GM12891 (cell line): ENCODE data around the gene IQGAP2.

Source experiments
- PAX5 ChIP-seq: IDR thresholded peaks from 2 replicates; pipeline ENCODE4 v1.6.1; 2011; ENCODE audit warnings: low read length, moderate library complexity, mild to moderate bottlenecking; ENCODE audit not compliant: insufficient read depth, severe bottlenecking
- POLR2A ChIP-seq: IDR thresholded peaks from 2 replicates; pipeline ENCODE4 v1.6.1; 2011; ENCODE audit warnings: low read depth, low read length, control low read depth
- POLR2AphosphoS5 ChIP-seq: IDR thresholded peaks from 2 replicates; pipeline ENCODE4 v1.6.1; 2011; ENCODE audit warnings: low read depth, low read length, control low read depth
- POU2F2 ChIP-seq: IDR thresholded peaks from 2 replicates; pipeline ENCODE4 v1.6.1; 2011; ENCODE audit warnings: low read depth, mild to moderate bottlenecking, control low read depth, low read length, moderate library complexity
- SPI1 ChIP-seq: IDR thresholded peaks from 2 replicates; pipeline ENCODE4 v1.6.1; 2011; ENCODE audit warnings: low read depth, low read length, control low read depth
- TAF1 ChIP-seq: IDR thresholded peaks from 2 replicates; pipeline ENCODE4 v1.6.1; 2011; ENCODE audit warnings: low read depth, low read length, control low read depth

DNA sequence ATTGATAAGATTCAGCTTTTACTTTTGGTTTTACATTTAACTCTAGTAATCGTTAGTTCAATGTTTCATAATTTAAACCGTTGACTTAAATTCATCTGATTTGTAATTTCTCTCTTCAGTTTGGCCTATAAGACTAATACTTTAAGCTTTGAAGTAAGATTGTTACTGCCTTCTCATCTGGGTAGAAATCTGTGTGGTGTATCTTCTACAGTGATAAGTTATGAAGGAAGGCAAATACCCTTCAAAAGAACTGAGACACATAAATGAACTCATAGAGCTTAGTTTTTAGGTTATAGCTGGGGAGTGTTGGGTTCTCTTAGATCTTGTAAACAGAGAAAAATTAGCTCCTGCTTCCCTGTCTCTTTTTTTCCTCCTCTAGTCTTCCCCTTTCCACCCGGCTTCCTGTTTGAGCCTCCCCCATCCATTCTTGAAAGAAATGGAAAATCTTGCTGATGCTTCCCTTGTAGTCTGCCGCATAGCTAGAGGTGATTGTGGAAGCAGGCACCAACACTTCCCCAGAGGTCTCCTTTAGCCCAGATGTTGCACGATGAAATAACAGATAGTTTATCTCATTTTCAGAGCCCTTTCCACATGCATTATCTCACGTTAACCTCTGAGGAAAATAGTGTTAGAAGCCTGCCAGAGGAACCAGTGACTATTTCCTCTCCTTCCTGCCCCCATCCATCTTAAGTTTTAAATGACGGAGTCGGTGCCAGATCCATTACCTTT, 222.2 kb downstream of the IQGAP2 start:
- no peak for TF ChIP-seq TAF1
- TF ChIP-seq POLR2A = no peak
- no peak for TF ChIP-seq POLR2AphosphoS5
- no peak for TF ChIP-seq PAX5
- TF ChIP-seq POU2F2 = no peak
- TF ChIP-seq SPI1 = no peak
